GM23338 (cell line): Measurements from ENCODE around the gene DPF3. TPM values are rescaled to one million over a fixed set of nuclear protein-coding genes. Genes with fewer than 3 reads are reported as not detected.

Experiments used
- ATAC-seq: fragments of 200-7000 bp; cut with Tn5 transposase; 3 replicates; pipeline ENCODE4 v1.9.1; 2020
- DNase-seq: peaks from one replicate; pipeline ENCODE4 v3.0.0-alpha.2; 2015; ENCODE audit warnings: low spot score
- H2AFZ ChIP-seq: fragments of 200-600 bp; sonication (generic); 2 replicates; pipeline ENCODE4 v1.8.0; 2016; ENCODE audit warnings: antibody characterized with exemption, mild to moderate bottlenecking, moderate library complexity
- H3F3A ChIP-seq: fragments of 200-600 bp; sonication (generic); replicated peaks from 2 replicates; pipeline ENCODE4 v1.8.0; 2017; ENCODE audit warnings: antibody characterized with exemption, mixed run types, low read depth
- H3K27ac ChIP-seq: fragments of 200-600 bp; sonication (generic); 2 replicates; pipeline ENCODE4 v1.6.1; 2016; ENCODE audit warnings: low read depth
- H3K27me3 ChIP-seq: fragments of 200-600 bp; sonication (generic); 2 replicates; pipeline ENCODE4 v1.8.0; 2016; ENCODE audit warnings: mild to moderate bottlenecking, mixed run types, moderate library complexity; ENCODE audit not compliant: insufficient read depth
- H3K36me3 ChIP-seq: fragments of 200-600 bp; sonication (generic); 2 replicates; pipeline ENCODE4 v1.8.0; 2016; ENCODE audit warnings: mild to moderate bottlenecking; ENCODE audit not compliant: insufficient read depth
- H3K4me1 ChIP-seq: fragments of 200-600 bp; sonication (generic); 2 replicates; pipeline ENCODE4 v1.8.0; 2016; ENCODE audit warnings: mild to moderate bottlenecking, moderate library complexity; ENCODE audit not compliant: insufficient read depth
- H3K4me2 ChIP-seq: fragments of 200-600 bp; sonication (generic); 2 replicates; pipeline ENCODE4 v1.7.1; 2017; ENCODE audit warnings: mixed run types
- H3K4me3 ChIP-seq: fragments of 200-600 bp; sonication (generic); 2 replicates; pipeline ENCODE4 v1.6.1; 2016; ENCODE audit warnings: mixed run types
- H3K79me2 ChIP-seq: fragments of 200-600 bp; sonication (generic); replicated peaks from 2 replicates; pipeline ENCODE4 v1.8.0; 2017; ENCODE audit warnings: mild to moderate bottlenecking; ENCODE audit not compliant: insufficient read depth
- H3K9me2 ChIP-seq: fragments of 200-600 bp; sonication (generic); 2 replicates; pipeline ENCODE4 v1.8.0; 2017; ENCODE audit not compliant: insufficient read depth
- H4K20me1 ChIP-seq: fragments of 200-600 bp; sonication (generic); replicated peaks from 2 replicates; pipeline ENCODE4 v1.8.0; 2017; ENCODE audit warnings: mild to moderate bottlenecking; ENCODE audit not compliant: insufficient read depth
- H3K27ac Mint-ChIP-seq: 2 replicates; pipeline ENCODE4 v1.8.0; 2020; ENCODE audit warnings: inconsistent platforms, mild to moderate bottlenecking, moderate library complexity, mixed read lengths
- H3K27me3 Mint-ChIP-seq: 3 replicates; pipeline ENCODE4 v1.8.0; 2022; ENCODE audit warnings: low read depth, mild to moderate bottlenecking, moderate library complexity, mixed read lengths, inconsistent platforms; ENCODE audit not compliant: insufficient read depth, poor library complexity
- H3K36me3 Mint-ChIP-seq: 3 replicates; pipeline ENCODE4 v1.8.0; 2021; ENCODE audit warnings: low read depth, mild to moderate bottlenecking, inconsistent platforms, moderate library complexity, mixed read lengths
- H3K4me1 Mint-ChIP-seq: 3 replicates; pipeline ENCODE4 v1.8.0; 2020; ENCODE audit warnings: mild to moderate bottlenecking, inconsistent platforms, mixed read lengths
- H3K4me3 Mint-ChIP-seq: 3 replicates; pipeline ENCODE4 v1.8.0; 2021; ENCODE audit warnings: moderate library complexity, mild to moderate bottlenecking, inconsistent platforms, mixed read lengths
- H3K9me3 Mint-ChIP-seq: 3 replicates; pipeline ENCODE4 v1.8.0; 2020; ENCODE audit warnings: moderate library complexity, mild to moderate bottlenecking, inconsistent platforms, mixed read lengths
- CREB1 ChIP-seq: fragments of 250-450 bp; sonication (Bioruptor Pico); IDR thresholded peaks from 2 replicates; pipeline ENCODE4 v1.5.0; 2020; ENCODE audit warnings: low read depth, mild to moderate bottlenecking, moderate library complexity
- CTCF ChIP-seq, 2 experiments: fragments of 200-600 bp in 1 of 2; sonication (generic) in 1 of 2; conservative IDR thresholded peaks; 2 replicates each; pipeline versions ENCODE4 v1.5.1 to v1.6.1; 2016 to 2017; ENCODE audit warnings: antibody characterized with exemption in 2 of 2, low read depth in 2 of 2, mild to moderate bottlenecking in 2 of 2, moderate library complexity in 1 of 2
- EZH2 ChIP-seq: fragments of 200-600 bp; sonication (generic); IDR thresholded peaks from one replicate; pipeline ENCODE4 v1.8.0; 2017; ENCODE audit warnings: antibody characterized with exemption, mild to moderate bottlenecking, low read depth; ENCODE audit not compliant: unreplicated experiment
- EZH2phosphoT487 ChIP-seq: fragments of 200-600 bp; sonication (generic); IDR thresholded peaks from one replicate; pipeline ENCODE4 v1.8.1; 2018; ENCODE audit warnings: antibody characterized with exemption; ENCODE audit not compliant: unreplicated experiment
- NANOG ChIP-seq: IDR thresholded peaks from 2 replicates; pipeline ENCODE4 v1.6.1; 2016; ENCODE audit warnings: antibody characterized with exemption, borderline replicate concordance
- POLR2AphosphoS5 ChIP-seq: IDR thresholded peaks from 2 replicates; pipeline ENCODE4 v1.6.1; 2016; ENCODE audit warnings: antibody characterized with exemption, low read depth
- REST ChIP-seq: IDR thresholded peaks from one replicate; pipeline ENCODE4 v1.6.1; 2018; ENCODE audit warnings: antibody characterized with exemption; ENCODE audit not compliant: unreplicated experiment
- ZNF331 ChIP-seq: fragments of 250-450 bp; sonication (Bioruptor Pico); IDR thresholded peaks from 2 replicates; pipeline ENCODE4 v1.5.0; 2020; ENCODE audit warnings: low read depth, mild to moderate bottlenecking, moderate library complexity
- ZNF462 ChIP-seq: fragments of 250-450 bp; sonication (Bioruptor Pico); IDR thresholded peaks from 2 replicates; pipeline ENCODE4 v1.5.0; 2020; ENCODE audit warnings: mild to moderate bottlenecking, moderate library complexity
- polyA plus RNA-seq: library from polyadenylated mRNA; unstranded; fragments of >200 nt; fragmentation: Nextera tagmentation; extraction: Ambion mirVana; gene quantifications from 2 replicates; pipeline ENCODE4 v1.2.1, GENCODE V29; 2016
- total RNA-seq: library from RNA; depleted of rRNA; stranded (reverse); fragments of >200 nt; shearing (Covaris generic); gene quantifications from 2 replicates; pipeline ENCODE4 v1.2.3, GENCODE V29; 2014

Gene DPF3
- total and polyA plus RNA-seq, 2 experiments from 2014 or later, result 0.18 to 1.0 TPM

- Histone ChIP-seq H3K4me1 (no peaks in the 10 kb centered on the region), H3K4me2 (no peak overlapping the region), H3K36me3 (no peaks in the 10 kb centered on the region), H3K4me3 (no peak overlapping the region), H3K9me2 (no peaks in the 10 kb centered on the region), H2AFZ (no peak overlapping the region), H3K27ac (no peak overlapping the region), H3F3A (no peaks in the 10 kb centered on the region), H4K20me1 (no peaks in the 10 kb centered on the region), H3K79me2 (no peaks in the 10 kb centered on the region), H3K27me3 (no peaks in the 10 kb centered on the region)
- H3K4me3 Mint-ChIP-seq, result no peak overlapping the region
- peaks cover 3% of the 10 kb centered on the region for H3K27me3 Mint-ChIP-seq
- H3K9me3 Mint-ChIP-seq, result no peaks in the 10 kb centered on the region; the same call in 2 of the 3 replicates
- peaks cover 6% of the 10 kb centered on the region for H3K4me1 Mint-ChIP-seq
- DNase-seq (no peak), ATAC-seq (no peak)
- no peak overlapping the region for H3K27ac Mint-ChIP-seq
- no peaks in the 10 kb centered on the region for H3K36me3 Mint-ChIP-seq
- no peak for TF ChIP-seq CREB1
- TF ChIP-seq REST, result no peak
- no peak for TF ChIP-seq ZNF462 (CRISPR knock-in tag)
- TF ChIP-seq ZNF331 (CRISPR knock-in tag), result no peak
- no peak for TF ChIP-seq EZH2
- no peak for TF ChIP-seq CTCF (conservative IDR thresholded peaks at IDR 0.05; ENCODE audit: low read depth in 2 of 2)
- TF ChIP-seq NANOG, result no peak
- TF ChIP-seq EZH2phosphoT487, result no peak
- no peak for TF ChIP-seq POLR2AphosphoS5
These were observed 152.7 kb downstream of the DPF3 start for GRCh38 chr14:72740966-72741825.
